SK-N-SH (cell line): ENCODE results near the gene POSTN.

Source experiments
- CTCF ChIP-seq: fragments of 200-600 bp; sonication (generic); IDR thresholded peaks from 2 replicates; pipeline ENCODE4 v1.6.1; 2017; ENCODE audit warnings: antibody characterized with exemption, mild to moderate bottlenecking, moderate library complexity
- TF ChIP-seq, protein P1 (sequence below): IDR thresholded peaks from 2 replicates; pipeline ENCODE4 v1.6.1; 2012; ENCODE audit warnings: mild to moderate bottlenecking, low read depth, low read length, moderate library complexity

- no peak for TF ChIP-seq CTCF
- TF ChIP-seq, protein P1, sequence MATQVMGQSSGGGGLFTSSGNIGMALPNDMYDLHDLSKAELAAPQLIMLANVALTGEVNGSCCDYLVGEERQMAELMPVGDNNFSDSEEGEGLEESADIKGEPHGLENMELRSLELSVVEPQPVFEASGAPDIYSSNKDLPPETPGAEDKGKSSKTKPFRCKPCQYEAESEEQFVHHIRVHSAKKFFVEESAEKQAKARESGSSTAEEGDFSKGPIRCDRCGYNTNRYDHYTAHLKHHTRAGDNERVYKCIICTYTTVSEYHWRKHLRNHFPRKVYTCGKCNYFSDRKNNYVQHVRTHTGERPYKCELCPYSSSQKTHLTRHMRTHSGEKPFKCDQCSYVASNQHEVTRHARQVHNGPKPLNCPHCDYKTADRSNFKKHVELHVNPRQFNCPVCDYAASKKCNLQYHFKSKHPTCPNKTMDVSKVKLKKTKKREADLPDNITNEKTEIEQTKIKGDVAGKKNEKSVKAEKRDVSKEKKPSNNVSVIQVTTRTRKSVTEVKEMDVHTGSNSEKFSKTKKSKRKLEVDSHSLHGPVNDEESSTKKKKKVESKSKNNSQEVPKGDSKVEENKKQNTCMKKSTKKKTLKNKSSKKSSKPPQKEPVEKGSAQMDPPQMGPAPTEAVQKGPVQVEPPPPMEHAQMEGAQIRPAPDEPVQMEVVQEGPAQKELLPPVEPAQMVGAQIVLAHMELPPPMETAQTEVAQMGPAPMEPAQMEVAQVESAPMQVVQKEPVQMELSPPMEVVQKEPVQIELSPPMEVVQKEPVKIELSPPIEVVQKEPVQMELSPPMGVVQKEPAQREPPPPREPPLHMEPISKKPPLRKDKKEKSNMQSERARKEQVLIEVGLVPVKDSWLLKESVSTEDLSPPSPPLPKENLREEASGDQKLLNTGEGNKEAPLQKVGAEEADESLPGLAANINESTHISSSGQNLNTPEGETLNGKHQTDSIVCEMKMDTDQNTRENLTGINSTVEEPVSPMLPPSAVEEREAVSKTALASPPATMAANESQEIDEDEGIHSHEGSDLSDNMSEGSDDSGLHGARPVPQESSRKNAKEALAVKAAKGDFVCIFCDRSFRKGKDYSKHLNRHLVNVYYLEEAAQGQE: no peak
Observed at GRCh38 chr13:37641391-37641790, 42.8 kb upstream of the POSTN start.
